MCF 10A (cell line): Measurements from ENCODE around the gene PCK2. TPM values are rescaled to one million over a fixed set of nuclear protein-coding genes. Genes with fewer than 3 reads are reported as not detected.
A peak's percentile ranks its signal among the peaks of the same experiment; 100 is the strongest.

ENCODE experiments used
- BruUV-seq: library from RNA; stranded (reverse); fragments of 400-500 nt; replicated peaks from 2 replicates; lab custom pipeline; 2021; lab: Mats Ljungman, UMichigan
- CTCF ChIA-PET: fragments of 300-600 bp; sonication (Branson Sonifier 250); formaldehyde crosslinking; extraction: SDS; loops from one replicate; lab custom pipeline; 2021; ENCODE audit warnings: antibody characterized with exemption, inconsistent platforms; lab: Yijun Ruan, JAX
- POLR2A ChIA-PET: fragments of 300-600, 350-650 bp; sonication (Branson Sonifier 250); formaldehyde crosslinking; extraction: SDS; loops from one replicate; lab custom pipeline; 2020; ENCODE audit warnings: antibody characterized with exemption, inconsistent platforms; lab: Yijun Ruan, JAX
- DNase-seq: peaks from one replicate; pipeline ENCODE4 v3.0.0-alpha.2; 2018; ENCODE audit not compliant: unreplicated experiment
- H3K27ac Mint-ChIP-seq: one replicate; pipeline ENCODE4 v1.8.0; 2022; ENCODE audit warnings: mild to moderate bottlenecking, low read depth, mixed read lengths; ENCODE audit not compliant: unreplicated experiment
- H3K27me3 Mint-ChIP-seq: one replicate; pipeline ENCODE4 v1.8.0; 2022; ENCODE audit warnings: mixed read lengths; ENCODE audit not compliant: insufficient read depth, unreplicated experiment
- H3K36me3 Mint-ChIP-seq: one replicate; pipeline ENCODE4 v1.8.0; 2022; ENCODE audit warnings: mild to moderate bottlenecking, moderate library complexity, mixed read lengths; ENCODE audit not compliant: insufficient read depth, unreplicated experiment
- H3K4me1 Mint-ChIP-seq: one replicate; pipeline ENCODE4 v1.8.0; 2022; ENCODE audit warnings: mixed read lengths; ENCODE audit not compliant: insufficient read depth, unreplicated experiment
- H3K4me3 Mint-ChIP-seq: one replicate; pipeline ENCODE4 v1.8.0; 2022; ENCODE audit warnings: mild to moderate bottlenecking, moderate library complexity, mixed read lengths; ENCODE audit not compliant: unreplicated experiment
- H3K9me3 Mint-ChIP-seq: one replicate; pipeline ENCODE4 v1.8.0; 2022; ENCODE audit warnings: mixed read lengths; ENCODE audit not compliant: unreplicated experiment
- CTCF ChIP-seq: fragments of 200-600 bp; IDR thresholded peaks from one replicate; pipeline ENCODE4 v1.8.0; 2022; ENCODE audit warnings: antibody characterized with exemption, mild to moderate bottlenecking; ENCODE audit not compliant: unreplicated experiment
- intact Hi-C: fragments of 100-400 bp; cut with micrococcal nuclease; formaldehyde crosslinking; loops from 2 replicates; pipeline ENCODE4 v1.14.1; 2022
- total RNA-seq: library from RNA; stranded (reverse); gene quantifications from 2 replicates; pipeline ENCODE4 v1.2.3, GENCODE V29; 2022

PCK2 gene
- total RNA-seq, 1 experiment from 2014 or later, result 112 TPM

- Mint-ChIP-seq H3K27ac (no peak overlapping the region), H3K9me3 (no peaks in the 10 kb centered on the region), H3K4me3 (no peak overlapping the region), H3K27me3 (no peaks in the 10 kb centered on the region), H3K36me3 (no peaks in the 10 kb centered on the region), H3K4me1 (peaks cover 26% of the 10 kb centered on the region)
- TF ChIP-seq CTCF, result no peak
- DNase-seq, result no peak
- BruUV-seq, result no TSS peak
- CTCF ChIA-PET, result interaction anchor here (0.9 kb wide), 1 partner anchor 29 kb away, joined by 3 read pairs; no protein-coding TSS in a partner anchor
- POLR2A ChIA-PET, result interaction anchor here (0.6 to 12.5 kb wide), 3 partner anchors 10 to 837 kb away, joined by 3 to 252 read pairs (median 7); partner anchors contain the start of genes DCAF11, EMC9 and NRL
- intact Hi-C loops, result no loop called here
Observed at GRCh38 chr14:24130717-24131548, 36.8 kb downstream of the PCK2 start.

GRCh38 chr14:24131549-24131966 lies 37.4 kb downstream of the PCK2 start:
- H3K27me3 Mint-ChIP-seq, result no peaks in the 10 kb centered on the region
- no peak overlapping the region for H3K4me3 Mint-ChIP-seq
- no peaks in the 10 kb centered on the region for H3K9me3 Mint-ChIP-seq
- no peak for TF ChIP-seq CTCF
- intact Hi-C loops, result no loop called here
- CTCF ChIA-PET, result interaction anchor here (0.9 to 1.5 kb wide), 3 partner anchors 17 to 28 kb away, joined by 3 to 5 read pairs (median 4); partner anchors contain the start of gene DCAF11
- no peak for DNase-seq
- H3K4me1 Mint-ChIP-seq, result peaks cover 26% of the 10 kb centered on the region
- no TSS peak for BruUV-seq
- no peak overlapping the region for H3K27ac Mint-ChIP-seq
- POLR2A ChIA-PET, result interaction anchor here (0.6 to 12.5 kb wide), 3 partner anchors 10 to 837 kb away, joined by 3 to 252 read pairs (median 7); partner anchors contain the start of genes DCAF11, EMC9 and NRL
- H3K36me3 Mint-ChIP-seq, result no peaks in the 10 kb centered on the region

GRCh38 chr14:24132061-24132685 lies 38.1 kb downstream of the PCK2 start:
- H3K27me3 Mint-ChIP-seq, result no peaks in the 10 kb centered on the region
- peak overlapping the region; percentile 71 for H3K27ac Mint-ChIP-seq
- H3K36me3 Mint-ChIP-seq, result peaks cover 2% of the 10 kb centered on the region
- ChIA-PET POLR2A (interaction anchor here (0.7 to 12.5 kb wide), 4 partner anchors 9 to 16 kb away, joined by 3 to 252 read pairs (median 5); partner anchors contain the start of genes DCAF11, EMC9 and NRL), CTCF (interaction anchor here (0.5 to 1.5 kb wide), 6 partner anchors 18 to 941 kb away, joined by 3 to 5 read pairs (median 3); partner anchors contain the start of gene DCAF11)
- intact Hi-C loops, result no loop called here
- peaks cover 31% of the 10 kb centered on the region for H3K4me1 Mint-ChIP-seq
- peak; percentile 66 for DNase-seq
- TF ChIP-seq CTCF, result no peak
- H3K4me3 Mint-ChIP-seq, result no peak overlapping the region
- no peaks in the 10 kb centered on the region for H3K9me3 Mint-ChIP-seq
- BruUV-seq, result no TSS peak

GRCh38 chr14:24132976-24133375 lies 38.9 kb downstream of the PCK2 start:
- CTCF ChIA-PET, result interaction anchor here (0.5 to 1.5 kb wide), 7 partner anchors 15 to 942 kb away, joined by 3 to 5 read pairs (median 3); partner anchors contain the start of gene DCAF11
- H3K4me1 Mint-ChIP-seq, result peaks cover 36% of the 10 kb centered on the region

More at GRCh38 chr14:24132976-24133375, 38.9 kb downstream of the PCK2 start:
- no TSS peak for BruUV-seq
- no peak for TF ChIP-seq CTCF
- H3K36me3 Mint-ChIP-seq, result peaks cover 9% of the 10 kb centered on the region
- no peaks in the 10 kb centered on the region for H3K9me3 Mint-ChIP-seq
- POLR2A ChIA-PET, result interaction anchor here (0.7 to 12.5 kb wide), 4 partner anchors 8 to 17 kb away, joined by 3 to 252 read pairs (median 5); partner anchors contain the start of genes DCAF11, EMC9 and NRL
- H3K27ac Mint-ChIP-seq, result peak overlapping the region; percentile 71
- H3K4me3 Mint-ChIP-seq, result no peak overlapping the region
- no peaks in the 10 kb centered on the region for H3K27me3 Mint-ChIP-seq
- intact Hi-C loops, result no loop called here
- no peak for DNase-seq
